GM12891 (cell line): ENCODE data around the gene FBXL3.

Experiments
- POLR2A ChIP-seq: IDR thresholded peaks from 2 replicates; pipeline ENCODE4 v1.6.1; 2011; ENCODE audit warnings: low read depth, low read length, control low read depth
- POLR2AphosphoS5 ChIP-seq: IDR thresholded peaks from 2 replicates; pipeline ENCODE4 v1.6.1; 2011; ENCODE audit warnings: low read depth, low read length, control low read depth
- SPI1 ChIP-seq: IDR thresholded peaks from 2 replicates; pipeline ENCODE4 v1.6.1; 2011; ENCODE audit warnings: low read depth, low read length, control low read depth
- TAF1 ChIP-seq: IDR thresholded peaks from 2 replicates; pipeline ENCODE4 v1.6.1; 2011; ENCODE audit warnings: low read depth, low read length, control low read depth

GRCh38 chr13:77009011-77009410 is 17.9 kb downstream of the FBXL3 start:
- no peak for TF ChIP-seq POLR2A
- no peak for TF ChIP-seq POLR2AphosphoS5
- TF ChIP-seq TAF1, result no peak
- TF ChIP-seq SPI1, result no peak
